ENCODE measurements around the gene SIL1.

The SIL1 gene

DNA sequence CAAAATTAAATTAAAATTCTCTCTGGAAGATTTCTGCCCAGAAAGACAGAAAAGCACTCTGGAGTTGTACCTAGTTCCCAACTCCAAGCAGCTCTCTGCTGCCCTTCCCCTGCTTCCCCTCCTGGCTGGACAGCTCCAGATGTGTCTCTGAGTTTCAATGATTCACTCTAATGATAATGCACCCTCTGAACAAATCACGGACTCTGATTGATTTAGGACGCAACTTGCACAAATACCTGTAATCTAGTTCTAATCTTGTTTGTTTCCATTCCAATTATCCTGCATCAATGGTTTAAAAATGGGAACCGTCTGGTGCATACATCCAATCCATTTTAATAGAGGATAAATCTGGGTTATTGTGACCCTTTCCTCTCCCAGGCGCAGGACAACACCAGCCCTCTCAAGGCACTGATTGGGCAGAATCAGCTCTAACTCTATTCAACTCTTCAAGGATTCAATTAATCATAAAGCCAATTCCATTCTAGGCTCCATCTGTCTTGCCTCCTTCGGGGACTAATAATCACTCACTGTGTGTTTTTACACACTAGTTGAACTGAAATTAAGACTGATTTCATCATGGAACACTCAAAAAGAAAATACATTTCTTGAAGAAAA is 211.9 kb downstream of the SIL1 start:
- no peak for DNase-seq (ENCODE audit: low read depth in 1 of 2, low spot score in 1 of 2)

DNA sequence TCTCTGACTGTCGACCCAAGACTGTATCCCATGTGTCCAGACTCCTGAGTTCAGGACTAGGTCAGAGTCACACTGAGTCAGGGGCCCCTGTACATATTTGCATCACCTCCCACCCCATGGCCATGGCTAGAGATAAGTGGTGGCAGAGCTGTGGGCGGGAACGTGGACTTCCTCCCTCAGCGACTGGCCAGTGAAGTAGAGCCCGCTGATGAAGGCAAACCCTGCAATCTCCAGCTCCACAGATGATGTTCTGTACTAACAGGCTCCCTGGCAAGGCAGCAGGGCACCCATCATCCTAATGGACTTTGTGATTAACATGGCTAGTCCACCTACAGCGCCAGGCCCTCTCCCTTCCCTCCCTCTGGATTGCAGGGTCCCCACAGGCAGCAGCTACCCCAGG is 212.5 kb downstream of the SIL1 start:
- DNase-seq (ENCODE audit: low read depth in 1 of 2, low spot score in 1 of 2): no peak

DNA sequence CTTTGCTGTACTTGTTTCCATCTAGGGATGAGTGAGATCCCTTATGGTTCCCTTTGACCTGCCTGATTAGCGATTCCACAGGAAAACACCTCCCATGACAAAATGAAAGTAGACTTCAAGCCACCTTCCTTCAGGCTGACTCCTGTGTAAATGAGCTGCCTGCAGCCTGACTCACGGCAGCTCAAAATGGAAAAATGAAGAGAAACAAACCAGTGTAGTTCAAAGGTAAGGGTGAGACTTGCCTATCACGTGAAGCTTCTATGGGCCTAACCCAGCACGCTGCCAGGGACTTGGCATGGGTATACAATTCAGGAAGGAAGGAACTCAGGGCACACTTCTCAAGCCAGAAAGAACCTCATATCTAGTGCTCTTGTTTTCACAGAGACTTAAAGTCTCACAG is 212.9 kb downstream of the SIL1 start:
- DNase-seq (ENCODE audit: low read depth in 1 of 2, low spot score in 1 of 2): no peak

DNA sequence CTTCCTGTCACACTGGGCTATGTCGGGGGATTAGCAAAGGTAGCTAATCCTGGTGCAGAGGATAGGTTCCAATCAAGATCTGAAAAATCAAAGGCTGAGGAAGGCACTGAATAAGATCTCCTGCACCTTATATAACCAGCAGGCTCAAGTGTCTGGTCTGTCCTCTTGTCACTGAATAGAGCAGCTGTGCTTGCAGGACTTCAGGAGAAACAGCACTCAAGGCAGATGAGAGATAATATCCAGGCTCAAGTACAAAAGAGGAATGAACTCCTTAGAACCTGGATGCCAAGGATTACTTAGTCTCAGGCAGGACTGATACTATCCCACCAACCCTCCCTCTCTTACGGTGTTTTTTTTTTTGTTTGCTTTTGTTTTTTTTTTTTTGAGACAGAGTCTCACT is 214.2 kb downstream of the SIL1 start:
- DNase-seq (ENCODE audit: low read depth in 1 of 2, low spot score in 1 of 2): no peak

DNA sequence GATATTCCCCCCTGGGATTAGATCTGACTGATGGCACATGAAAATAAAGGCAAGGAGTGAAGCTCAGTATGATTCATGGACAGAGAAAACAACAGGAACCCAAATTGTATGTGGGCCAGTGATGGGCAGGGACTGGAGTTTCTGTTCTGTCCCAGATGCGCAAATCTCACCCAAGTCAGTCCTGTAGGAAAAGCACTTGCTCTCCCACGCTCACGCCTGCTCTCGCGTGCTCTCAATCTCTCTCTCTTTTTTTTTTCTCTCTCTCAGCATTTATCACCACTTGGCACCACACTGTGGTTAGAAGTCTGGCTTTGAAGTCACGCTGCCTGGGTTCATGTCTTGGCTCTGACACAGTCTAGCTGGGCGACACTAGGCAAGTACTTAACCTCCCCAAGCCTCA is 216.6 kb downstream of the SIL1 start:
- DNase-seq (ENCODE audit: low read depth in 1 of 2, low spot score in 1 of 2): no peak

DNA sequence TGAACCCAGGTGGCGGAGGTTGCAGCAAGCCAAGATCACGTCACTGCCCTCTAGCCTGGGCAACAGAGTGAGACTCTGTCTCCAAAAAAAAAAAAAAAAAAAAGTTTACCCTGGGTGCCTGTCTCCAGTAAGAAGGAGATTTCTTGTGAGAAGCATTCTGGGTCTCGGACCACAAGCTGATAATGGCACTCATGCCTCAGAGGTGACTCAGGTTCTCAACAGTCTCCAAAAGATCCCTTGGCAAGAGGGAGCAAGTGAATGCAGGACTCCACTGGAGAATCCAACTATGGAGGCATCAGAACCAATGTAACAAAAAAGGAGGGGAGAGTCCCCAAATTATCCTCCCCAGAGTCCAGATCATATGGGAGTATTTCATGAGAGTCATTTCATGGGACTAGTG is 217.0 kb downstream of the SIL1 start:
- no peak for DNase-seq (ENCODE audit: low read depth in 1 of 2, low spot score in 1 of 2)

DNA sequence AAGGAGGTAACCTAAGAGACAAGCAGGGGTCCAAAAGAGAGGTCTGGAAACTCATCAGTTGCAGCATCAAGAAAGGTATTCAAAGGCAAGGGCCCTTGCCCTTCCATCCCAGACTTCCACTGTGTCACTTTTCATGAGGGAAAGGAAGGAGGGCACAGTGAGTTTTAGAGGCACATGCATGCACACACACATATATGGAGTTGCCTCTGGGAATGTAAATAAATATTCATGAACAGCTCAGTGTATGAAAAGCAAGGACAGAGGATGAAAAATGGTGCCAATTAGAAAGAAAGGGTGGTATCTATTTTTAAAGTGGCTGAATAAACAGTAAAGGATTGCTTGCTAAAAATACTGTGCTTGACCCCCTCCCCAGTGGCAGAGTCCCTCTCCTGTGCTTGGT is 217.7 kb downstream of the SIL1 start:
- no peak for DNase-seq (ENCODE audit: low read depth in 1 of 2, low spot score in 1 of 2)

DNA sequence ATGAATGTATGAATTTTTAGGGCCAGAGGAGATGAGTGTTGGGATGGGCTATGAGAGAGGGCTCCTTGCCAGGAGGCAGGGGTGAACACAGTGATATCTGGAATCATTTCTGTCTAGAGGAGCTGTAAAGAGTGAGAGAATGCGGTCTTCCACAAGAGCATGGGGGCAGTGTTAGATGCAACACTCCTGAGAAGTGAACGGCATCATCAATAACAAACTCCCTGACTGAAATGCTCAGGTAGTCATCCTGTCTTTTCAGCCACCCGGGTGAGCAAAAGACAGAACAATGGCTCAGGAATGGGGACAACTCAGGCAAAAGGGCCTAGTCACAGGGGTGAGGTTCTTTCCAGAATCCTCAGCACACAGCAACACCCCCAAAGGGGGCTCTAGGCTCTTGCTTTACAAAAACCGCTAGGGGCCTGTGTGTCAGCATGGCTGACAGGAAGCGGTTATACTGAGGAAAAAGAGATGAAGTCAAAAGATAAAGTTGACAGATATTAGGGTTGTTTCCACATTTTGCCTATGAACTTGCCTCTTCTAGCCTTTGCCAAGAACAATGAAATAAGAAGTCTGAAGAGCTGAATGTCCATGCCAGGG is 218.4 kb downstream of the SIL1 start:
- no peak for DNase-seq (ENCODE audit: low read depth in 1 of 2, low spot score in 1 of 2)

DNA sequence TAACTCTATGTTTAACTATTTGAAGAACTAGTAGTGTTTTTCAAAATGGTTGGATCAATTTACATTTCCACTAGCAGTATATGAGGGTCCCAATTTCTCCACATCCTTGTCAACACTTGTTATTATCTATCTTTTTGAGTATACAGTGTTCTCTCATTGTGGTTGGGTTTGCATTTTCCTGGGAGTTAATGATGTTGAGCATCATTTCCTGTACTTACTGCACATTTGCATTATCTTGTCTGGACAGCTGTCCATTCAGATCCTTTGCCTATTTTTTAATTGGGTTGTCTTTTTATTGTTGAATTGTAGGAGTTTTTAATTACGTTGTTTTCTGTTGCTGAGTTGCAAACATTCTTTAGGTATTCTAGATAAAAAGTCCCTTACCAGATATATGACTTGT is 219.6 kb downstream of the SIL1 start:
- no peak for DNase-seq (ENCODE audit: low read depth in 1 of 2, low spot score in 1 of 2)

DNA sequence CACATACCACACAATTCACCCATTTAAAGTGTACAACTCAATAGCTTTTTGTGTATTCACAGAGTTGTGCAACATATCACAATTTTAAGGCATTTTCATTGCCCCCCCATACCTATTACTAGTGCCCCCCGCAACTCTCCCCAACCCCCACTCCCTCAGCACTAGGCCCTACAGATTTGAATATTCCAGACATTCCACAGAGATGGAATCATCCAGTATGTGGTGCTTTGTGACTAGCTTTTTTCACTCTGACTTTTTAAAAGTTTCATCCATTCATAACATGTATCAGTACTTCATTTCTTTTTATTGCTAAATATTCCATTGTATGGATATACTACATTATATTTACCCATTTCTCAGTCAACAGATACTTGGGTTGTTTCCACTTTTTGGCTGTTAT is 220.1 kb downstream of the SIL1 start:
- no peak for DNase-seq (ENCODE audit: low read depth in 1 of 2, low spot score in 1 of 2)

DNA sequence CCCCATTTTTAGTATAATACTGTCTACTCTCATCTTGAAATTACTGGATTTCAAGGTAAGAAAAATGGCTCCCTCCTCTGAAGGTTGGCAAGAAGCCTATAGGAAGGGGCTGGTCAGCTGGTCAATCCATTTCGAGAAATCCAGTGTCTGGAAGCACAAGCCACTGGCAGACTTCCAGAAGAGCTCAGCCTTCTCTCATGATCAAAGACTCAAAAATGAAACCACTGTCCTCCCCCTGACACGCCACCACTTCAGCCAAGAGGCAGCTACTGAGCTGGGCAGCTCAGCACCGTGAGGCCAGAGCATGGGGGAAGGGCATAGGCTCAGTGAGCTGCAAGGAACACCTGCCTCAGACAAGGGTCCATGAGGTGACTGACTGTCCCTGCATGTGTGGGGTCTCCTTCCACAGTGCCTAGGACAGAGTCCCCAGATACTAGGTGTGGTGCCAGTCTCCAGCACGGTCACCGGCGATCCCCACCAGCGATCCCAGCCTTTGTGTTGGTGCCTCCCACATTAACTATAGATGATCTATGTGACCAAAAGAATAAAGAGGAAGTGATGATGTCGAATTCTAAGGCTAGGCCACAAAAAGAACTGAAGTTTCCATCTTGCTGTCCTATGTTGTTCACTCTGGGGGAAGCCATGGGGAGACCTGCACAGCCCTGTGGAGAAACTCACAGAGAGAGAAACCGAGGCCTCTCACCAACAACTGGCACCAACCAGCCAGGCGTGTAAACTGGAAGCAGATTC is 222.9 kb downstream of the SIL1 start:
- DNase-seq (ENCODE audit: low read depth in 1 of 2, low spot score in 1 of 2): no peak

DNA sequence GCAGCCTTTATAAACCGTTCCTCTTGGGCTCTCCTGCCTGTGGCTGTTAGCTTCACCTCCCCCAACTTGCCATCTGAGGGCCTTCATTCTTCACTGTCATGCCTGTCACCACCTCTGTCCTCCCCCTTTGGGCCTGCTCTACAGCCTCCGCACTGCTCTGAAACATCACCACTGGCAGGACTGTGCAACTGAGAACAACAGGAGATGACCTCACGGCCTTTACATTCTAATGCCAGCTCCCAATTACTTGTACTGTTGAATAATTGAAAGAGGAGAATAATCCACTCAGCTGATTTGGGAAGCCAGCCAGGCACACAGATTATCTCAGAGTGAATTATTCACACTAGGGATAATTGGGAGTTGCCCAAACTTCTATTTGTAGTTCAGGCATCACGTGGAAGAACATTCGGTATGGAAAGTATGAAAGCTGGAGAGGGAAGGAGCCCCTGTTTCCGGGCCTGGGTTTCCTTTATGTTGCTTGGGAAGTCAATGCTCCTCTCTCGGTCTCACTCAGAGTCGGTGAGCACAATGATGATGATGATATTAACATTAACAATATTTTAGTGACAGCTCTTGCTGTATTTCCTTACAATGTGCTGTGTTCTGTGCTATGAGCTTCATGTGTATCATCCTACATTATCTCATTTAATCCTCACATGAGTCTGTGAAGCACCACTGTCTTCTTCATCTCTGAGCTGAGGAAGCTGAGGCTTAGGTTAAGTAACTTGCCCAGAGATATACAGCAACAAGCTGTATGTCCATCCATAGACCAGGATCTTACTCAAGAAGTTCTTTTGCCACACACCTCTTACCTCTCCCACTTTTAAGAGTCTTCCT is 223.7 kb downstream of the SIL1 start:
- DNase-seq (ENCODE audit: low read depth in 1 of 2, low spot score in 1 of 2): no peak

DNA sequence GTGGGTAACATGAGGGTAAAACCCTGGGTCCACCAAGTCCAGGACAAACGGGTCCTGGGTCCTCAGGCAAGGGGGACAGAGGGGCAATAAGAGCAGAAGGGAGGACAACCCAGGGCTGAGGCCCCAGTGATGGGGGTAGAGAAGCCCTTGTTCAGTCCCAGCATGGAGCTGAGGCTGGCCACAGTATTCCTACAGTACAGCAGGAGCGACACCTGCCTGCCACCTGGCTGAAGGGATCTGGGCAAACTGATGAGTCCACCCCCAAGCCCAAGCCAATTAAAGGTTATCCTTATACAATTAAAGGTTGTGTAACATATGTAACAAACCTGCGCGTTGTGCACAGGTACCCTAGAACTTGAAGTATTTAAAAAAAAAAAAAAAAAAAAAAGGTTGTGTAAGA is 225.3 kb downstream of the SIL1 start:
- no peak for DNase-seq (ENCODE audit: low read depth in 1 of 2, low spot score in 1 of 2)

DNA sequence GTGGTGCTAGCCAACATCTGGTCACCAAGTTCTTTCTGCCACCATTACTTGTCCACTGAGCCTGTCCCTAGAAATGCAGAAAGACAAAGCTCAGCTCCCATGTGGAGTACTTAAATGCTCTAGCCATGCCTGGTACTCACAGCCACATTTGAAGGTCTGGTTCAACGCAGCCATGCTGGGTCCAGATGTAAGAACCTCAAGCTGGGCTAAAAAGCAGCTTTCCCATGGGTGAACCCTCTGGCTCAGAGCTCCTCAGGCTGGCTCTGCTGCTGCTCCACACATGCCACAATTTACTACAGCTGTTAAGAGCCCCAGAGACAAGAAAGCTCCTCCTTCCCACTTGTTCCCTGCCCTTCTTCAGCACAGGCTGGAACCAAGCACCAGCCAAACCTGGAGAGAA is 225.9 kb downstream of the SIL1 start:
- no peak for DNase-seq (ENCODE audit: low read depth in 1 of 2, low spot score in 1 of 2)

DNA sequence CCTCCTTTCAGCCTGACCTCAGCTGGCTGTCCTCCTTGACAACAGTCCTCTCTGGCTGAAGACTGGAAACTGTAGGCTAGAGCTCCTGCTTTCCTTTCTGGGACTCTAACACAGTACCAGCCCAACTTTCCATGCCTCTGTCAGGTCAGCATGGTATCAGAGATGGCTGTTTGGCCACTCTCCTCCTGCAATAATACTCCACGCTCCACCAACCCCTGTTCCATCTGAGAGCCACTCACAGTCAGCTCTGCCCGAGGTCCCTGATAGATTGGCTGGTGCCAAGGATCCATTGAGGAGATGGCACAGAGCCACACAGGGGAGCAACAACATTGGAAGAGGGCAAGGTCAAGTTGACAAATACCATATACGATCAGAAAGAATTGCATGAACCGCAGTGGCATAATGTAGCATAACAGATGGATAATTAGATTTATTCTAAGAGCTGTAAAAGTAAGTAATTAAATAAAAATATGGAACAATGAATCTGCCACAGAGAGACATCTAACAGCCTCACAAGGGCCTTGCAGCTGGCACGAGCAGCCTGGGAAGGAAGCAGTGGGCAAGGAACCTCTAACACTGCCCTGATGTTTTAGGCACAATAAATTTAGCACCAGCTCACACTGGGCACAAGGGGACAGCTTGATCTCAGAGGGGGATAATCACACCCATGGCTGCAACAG is 228.7 kb downstream of the SIL1 start:
- no peak for DNase-seq (ENCODE audit: low read depth in 1 of 2, low spot score in 1 of 2)

DNA sequence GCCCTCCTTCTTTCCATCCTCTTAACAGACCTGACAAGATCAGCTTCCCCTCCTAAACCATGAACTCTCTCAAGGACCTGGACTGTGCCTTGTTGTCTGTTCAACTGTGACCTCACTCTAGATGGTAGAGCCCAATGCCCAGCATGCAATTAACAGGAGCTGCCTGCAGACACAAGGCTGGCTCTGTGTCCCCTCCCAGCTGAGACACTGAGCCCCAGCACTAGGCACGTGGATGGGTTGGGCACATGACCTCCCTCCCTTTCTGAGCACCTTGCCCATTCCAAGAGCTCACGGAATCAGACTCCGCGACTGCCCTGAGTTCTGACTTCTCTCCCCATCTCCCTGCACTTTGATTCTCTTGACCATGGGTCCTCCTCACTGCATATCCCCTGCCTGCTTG is 229.6 kb downstream of the SIL1 start:
- DNase-seq (ENCODE audit: low read depth in 1 of 2, low spot score in 1 of 2): no peak

DNA sequence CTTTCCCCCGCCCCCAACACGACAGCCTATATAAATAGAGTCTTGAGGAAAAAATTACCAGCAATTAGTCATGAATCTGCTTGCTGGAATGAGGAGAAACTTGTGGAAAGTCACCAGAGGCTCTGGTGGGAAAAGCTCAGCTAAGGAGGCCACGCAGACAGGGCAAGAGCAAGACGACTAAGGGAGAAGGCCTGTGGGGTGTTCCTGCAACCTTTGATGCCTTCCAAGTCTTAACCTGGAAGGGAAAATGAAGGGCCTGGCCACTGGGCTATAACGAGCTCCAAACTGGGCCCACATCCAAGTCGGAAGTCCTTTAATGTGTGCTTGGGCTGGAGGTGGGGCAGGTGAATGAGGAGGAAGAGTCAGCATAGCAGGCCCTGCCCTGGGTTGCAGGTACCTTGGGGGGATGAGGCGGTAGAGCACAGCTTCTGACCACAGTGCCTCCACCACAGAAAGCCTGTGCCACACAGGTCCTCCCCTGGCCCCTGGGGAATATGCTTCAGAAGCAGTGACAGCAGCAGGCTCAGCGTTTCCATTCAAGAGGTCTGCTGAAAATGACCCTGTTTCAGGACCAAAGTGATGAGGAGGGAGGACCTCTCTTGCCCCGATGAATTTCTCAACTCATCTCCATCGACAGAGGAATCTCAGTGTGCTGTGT is 230.2 kb downstream of the SIL1 start:
- DNase-seq (ENCODE audit: low read depth in 1 of 2, low spot score in 1 of 2): no peak

DNA sequence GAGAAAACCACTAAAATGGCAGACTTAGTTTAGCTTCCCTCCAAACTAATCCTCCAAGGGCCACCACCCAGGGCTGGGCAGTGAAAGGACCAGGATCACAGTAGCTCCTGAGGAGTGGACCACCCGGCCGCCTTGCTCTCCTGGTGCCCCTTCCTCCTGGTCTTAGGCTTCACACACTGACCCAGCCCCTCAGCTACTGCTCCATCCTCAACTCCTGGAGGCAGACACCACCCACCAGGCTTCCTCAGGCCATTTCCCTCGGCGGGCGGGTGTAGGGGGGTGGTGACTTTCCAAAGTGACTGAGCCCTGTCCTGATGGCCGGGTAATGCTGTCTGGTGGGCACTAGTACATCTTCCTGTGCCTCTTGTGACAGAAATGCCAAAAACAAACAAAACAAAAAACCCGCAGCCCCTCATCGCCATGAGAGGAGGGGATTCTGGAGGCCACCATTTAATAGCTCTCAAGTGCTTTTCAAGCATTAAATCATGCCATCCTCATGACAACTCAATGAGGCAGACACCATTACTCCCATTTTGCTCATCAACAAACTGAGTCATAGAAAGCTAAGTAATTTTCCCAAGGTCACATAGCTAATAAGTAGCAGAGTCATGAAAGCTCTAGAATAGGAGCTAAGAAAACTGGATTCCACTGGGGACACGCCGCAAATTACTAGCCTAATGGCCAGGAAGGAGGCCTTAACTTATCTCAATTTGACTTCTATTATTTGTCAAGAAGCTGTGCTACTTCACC is 231.8 kb downstream of the SIL1 start:
- no peak for DNase-seq (ENCODE audit: low read depth in 1 of 2, low spot score in 1 of 2)

DNA sequence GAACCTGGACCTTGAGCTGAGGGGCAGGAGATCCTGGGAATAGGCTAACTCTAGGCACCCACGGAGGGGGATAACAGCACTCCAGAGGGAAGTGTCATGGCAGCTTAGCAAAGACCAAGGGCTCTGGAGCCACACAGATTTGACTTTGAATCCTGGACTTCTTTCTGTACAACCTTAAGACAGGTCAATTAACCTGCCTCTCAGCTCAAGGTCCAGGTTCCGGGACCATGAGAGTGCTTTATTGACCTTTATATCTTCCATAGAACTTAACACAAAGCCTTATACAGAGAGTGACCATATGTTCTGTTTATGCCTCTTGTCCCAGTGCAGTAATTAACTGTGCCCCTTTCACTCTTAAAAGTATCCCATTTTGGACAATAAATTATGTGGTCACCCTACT is 232.5 kb downstream of the SIL1 start:
- DNase-seq (ENCODE audit: low read depth in 1 of 2, low spot score in 1 of 2): no peak

DNA sequence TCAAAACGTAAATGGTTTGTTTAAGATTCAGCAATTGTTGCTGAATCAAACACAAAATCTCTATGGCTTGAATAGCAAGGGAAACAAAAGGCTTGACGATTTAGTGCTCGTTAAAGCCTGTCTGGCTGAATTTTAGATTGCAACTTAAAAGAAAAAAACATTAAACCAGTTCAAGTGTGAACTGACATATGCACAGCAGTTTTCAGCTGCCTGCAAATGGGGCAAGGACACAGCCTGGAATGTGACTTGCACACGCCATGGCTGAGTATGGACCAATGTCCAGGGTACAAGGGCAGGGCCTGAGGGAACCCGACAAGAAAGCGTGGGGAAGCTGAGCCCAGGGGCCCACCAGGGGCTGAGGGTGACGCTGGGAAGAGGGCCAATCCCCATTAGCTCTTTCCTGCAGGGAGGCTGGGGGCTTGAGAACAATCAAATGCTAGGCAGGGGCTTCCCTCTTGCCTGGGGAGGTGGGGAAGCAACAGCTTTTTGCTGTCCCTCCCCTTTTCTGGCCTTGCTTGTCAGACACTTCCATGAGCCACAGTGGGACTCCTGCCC is 233.4 kb downstream of the SIL1 start:
- DNase-seq (ENCODE audit: low read depth in 1 of 2, low spot score in 1 of 2): no peak

Data from activated CD4-positive, alpha-beta T cell treated with anti-CD3 and anti-CD28 coated beads, Interleukin-2, amount 50 U/mL, for 24 hours (primary cell).